Measurements from ENCODE around the gene HS2ST1. TPM values are rescaled to one million over a fixed set of nuclear protein-coding genes. Genes with fewer than 3 reads are reported as not detected.
"Not testable (repeated sequence)": the region's sequence is repeated elsewhere in the genome, so short reads cannot be mapped to it uniquely, and the experiment has no call there.

HS2ST1 gene
- total RNA-seq, 1 experiment from 2014 or later: 18.3 TPM

DNA sequence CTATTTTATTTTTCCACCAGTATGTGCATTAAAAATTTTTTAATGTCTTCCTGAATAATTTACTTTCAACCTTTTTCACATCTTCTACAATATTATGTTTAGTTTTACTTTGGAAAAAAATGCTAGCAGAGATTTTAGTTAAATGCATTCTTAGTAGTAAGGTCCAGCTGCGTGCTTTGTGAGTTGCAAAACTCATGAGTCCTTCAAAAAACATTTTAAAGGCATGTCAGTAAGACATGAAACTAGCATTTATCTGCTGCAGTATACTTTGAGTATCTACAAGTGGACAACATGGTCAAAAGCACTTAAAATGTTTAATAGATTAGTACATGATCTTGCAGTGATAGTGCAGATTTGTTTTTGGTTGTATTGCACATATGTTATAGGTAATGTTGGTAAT, 139.0 kb downstream of the HS2ST1 start:
- H3K9me3 ChIP-seq (replicated peaks): no peaks in the 10 kb centered on the region
- no peaks in the 10 kb centered on the region for H3K4me1 ChIP-seq (replicated peaks)
- H3K36me3 ChIP-seq: no peaks in the 10 kb centered on the region
- H3K27ac ChIP-seq: no peak overlapping the region
- H3K27me3 ChIP-seq (replicated peaks): no peaks in the 10 kb centered on the region
- DNase-seq (ENCODE audit: low read depth in 1 of 2, low spot score in 2 of 2): no peak
- H3K4me3 ChIP-seq: no peak overlapping the region

DNA sequence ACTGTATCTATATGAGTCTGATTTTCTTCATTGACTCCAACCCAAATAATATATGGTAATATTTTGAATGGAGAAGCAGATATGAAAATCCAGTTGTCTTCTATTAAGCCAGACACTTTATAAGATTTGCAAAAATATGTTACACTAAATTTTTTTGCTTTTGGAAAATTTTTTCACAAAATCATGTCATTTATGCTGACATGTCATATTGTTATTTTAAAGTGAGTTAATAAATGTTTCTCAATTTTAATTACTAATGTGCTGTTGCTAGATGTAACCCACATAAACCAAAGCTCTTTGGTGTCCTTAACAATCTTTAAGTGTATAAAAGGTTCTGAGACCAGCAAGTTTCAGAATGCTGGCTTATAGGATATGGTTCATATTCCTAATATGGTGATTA, 142.5 kb downstream of the HS2ST1 start:
- DNase-seq (ENCODE audit: low read depth in 1 of 2, low spot score in 2 of 2): no peak
- Histone ChIP-seq H3K27ac (no peak overlapping the region), H3K27me3 (replicated peaks) (no peaks in the 10 kb centered on the region), H3K36me3 (no peaks in the 10 kb centered on the region), H3K4me3 (no peak overlapping the region), H3K9me3 (replicated peaks) (no peaks in the 10 kb centered on the region), H3K4me1 (replicated peaks) (no peaks in the 10 kb centered on the region)

DNA sequence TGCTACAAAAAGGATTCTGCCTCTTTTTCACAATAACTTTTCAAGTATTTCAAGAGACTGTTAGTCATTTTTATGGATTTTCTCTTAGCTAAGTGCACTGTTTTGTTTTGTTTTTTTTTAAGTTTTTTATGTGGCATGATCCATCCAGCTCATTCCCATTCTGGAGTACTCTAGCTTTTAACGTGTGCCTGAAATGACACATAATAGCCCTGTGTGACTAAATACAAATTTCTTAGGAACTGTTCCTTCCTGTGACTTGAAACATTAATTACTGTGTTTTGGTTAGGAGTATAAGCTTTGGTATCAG, 143.9 kb downstream of the HS2ST1 start:
- H3K27ac ChIP-seq: no peak overlapping the region
- no peaks in the 10 kb centered on the region for H3K4me1 ChIP-seq (replicated peaks)
- no peaks in the 10 kb centered on the region for H3K27me3 ChIP-seq (replicated peaks)
- H3K4me3 ChIP-seq: no peak overlapping the region
- H3K9me3 ChIP-seq (replicated peaks): no peaks in the 10 kb centered on the region
- H3K36me3 ChIP-seq: no peaks in the 10 kb centered on the region
- no peak for DNase-seq (ENCODE audit: low read depth in 1 of 2, low spot score in 2 of 2)

DNA sequence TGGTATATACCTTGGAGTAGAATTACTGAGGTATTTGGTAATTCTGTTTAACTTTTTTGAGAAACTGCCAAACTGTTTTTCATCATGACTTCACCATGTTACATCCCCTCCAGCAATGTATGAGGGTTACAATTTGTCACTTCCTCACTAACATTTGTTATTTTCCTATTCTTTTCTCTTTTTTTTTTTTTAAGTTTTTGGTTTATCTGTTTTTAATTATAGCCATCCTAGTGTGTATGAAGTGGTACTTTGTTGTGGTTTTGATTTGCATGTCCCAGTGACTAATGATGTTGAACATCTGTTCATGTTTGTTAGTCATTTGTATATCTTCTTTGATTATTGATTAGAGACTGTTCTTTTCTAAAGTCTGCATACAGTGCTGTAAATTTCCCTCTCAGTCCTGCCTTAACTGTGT, 147.3 kb downstream of the HS2ST1 start:
- Histone ChIP-seq H3K27ac (no peak overlapping the region), H3K27me3 (replicated peaks) (no peaks in the 10 kb centered on the region)

GRCh38 chr1:87062687-87063086, 148.3 kb downstream of the HS2ST1 start:
- no peaks in the 10 kb centered on the region for H3K4me1 ChIP-seq (replicated peaks)
- no peaks in the 10 kb centered on the region for H3K27me3 ChIP-seq (replicated peaks)
- H3K4me3 ChIP-seq: no peak overlapping the region

More for the DNA sequence above, 147.3 kb downstream of the HS2ST1 start:
- H3K4me1 ChIP-seq (replicated peaks): no peaks in the 10 kb centered on the region
- no peaks in the 10 kb centered on the region for H3K36me3 ChIP-seq
- no peak overlapping the region for H3K4me3 ChIP-seq
- DNase-seq (ENCODE audit: low read depth in 1 of 2, low spot score in 2 of 2): no peak
- no peaks in the 10 kb centered on the region for H3K9me3 ChIP-seq (replicated peaks)

GRCh38 chr1:87064309-87064708, 149.9 kb downstream of the HS2ST1 start:
- no peak overlapping the region for H3K27ac ChIP-seq
- no peak overlapping the region for H3K4me3 ChIP-seq
- no peaks in the 10 kb centered on the region for H3K27me3 ChIP-seq (replicated peaks)
- no peaks in the 10 kb centered on the region for H3K36me3 ChIP-seq
- no peaks in the 10 kb centered on the region for H3K4me1 ChIP-seq (replicated peaks)
- H3K9me3 ChIP-seq (replicated peaks): no peaks in the 10 kb centered on the region
- no peak for DNase-seq (ENCODE audit: low read depth in 1 of 2, low spot score in 2 of 2)

More at GRCh38 chr1:87062687-87063086, 148.3 kb downstream of the HS2ST1 start:
- no peak overlapping the region for H3K27ac ChIP-seq
- no peak for DNase-seq (ENCODE audit: low read depth in 1 of 2, low spot score in 2 of 2)
- H3K9me3 ChIP-seq (replicated peaks): no peaks in the 10 kb centered on the region
- no peaks in the 10 kb centered on the region for H3K36me3 ChIP-seq

DNA sequence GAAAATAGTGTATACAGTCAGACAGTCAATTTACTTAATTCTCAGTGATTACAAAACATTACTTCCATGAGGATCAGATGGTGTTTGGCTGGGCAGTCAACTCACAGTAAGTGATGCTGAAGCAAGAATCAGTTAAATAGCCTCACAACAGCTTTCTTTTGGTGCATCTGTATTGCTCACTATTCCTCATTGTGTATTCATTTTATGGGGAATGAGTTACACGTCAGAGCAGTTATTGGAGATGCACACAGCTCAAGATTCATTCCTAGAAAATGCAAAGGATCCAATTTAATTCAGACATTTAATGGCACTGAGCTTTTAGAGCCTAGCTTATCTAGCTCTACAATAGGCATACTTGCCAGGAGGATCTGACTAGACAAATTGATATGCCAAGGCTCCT, 150.6 kb downstream of the HS2ST1 start:
- Histone ChIP-seq H3K9me3 (replicated peaks) (no peaks in the 10 kb centered on the region), H3K4me1 (replicated peaks) (no peaks in the 10 kb centered on the region), H3K4me3 (no peak overlapping the region), H3K27me3 (replicated peaks) (no peaks in the 10 kb centered on the region), H3K27ac (no peak overlapping the region), H3K36me3 (no peaks in the 10 kb centered on the region)
- no peak for DNase-seq (ENCODE audit: low read depth in 1 of 2, low spot score in 2 of 2)

DNA sequence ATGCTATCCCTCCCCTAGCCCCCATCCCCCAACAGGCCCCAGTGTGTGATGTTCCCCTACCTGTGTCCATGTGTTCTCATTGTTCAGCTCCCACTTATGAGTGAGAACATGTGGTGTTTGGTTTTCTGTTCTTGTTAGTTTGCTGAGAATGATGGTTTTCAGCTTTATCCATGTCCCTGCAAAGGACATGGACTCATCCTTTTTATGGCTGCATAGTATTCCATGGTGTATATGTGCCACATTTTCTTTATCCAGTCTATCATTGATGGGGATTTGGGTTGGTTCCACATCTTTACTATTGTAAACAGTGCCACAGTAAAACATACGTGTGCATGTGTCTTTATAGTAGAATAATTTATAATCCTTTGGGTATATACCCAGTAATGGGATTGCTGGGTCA, 152.3 kb downstream of the HS2ST1 start:
- H3K4me3 ChIP-seq; H3K9me3 ChIP-seq (replicated peaks); DNase-seq (ENCODE audit: low read depth in 1 of 2, low spot score in 2 of 2); H3K36me3 ChIP-seq; H3K27me3 ChIP-seq (replicated peaks); H3K4me1 ChIP-seq (replicated peaks); H3K27ac ChIP-seq: not testable (repeated sequence)

DNA sequence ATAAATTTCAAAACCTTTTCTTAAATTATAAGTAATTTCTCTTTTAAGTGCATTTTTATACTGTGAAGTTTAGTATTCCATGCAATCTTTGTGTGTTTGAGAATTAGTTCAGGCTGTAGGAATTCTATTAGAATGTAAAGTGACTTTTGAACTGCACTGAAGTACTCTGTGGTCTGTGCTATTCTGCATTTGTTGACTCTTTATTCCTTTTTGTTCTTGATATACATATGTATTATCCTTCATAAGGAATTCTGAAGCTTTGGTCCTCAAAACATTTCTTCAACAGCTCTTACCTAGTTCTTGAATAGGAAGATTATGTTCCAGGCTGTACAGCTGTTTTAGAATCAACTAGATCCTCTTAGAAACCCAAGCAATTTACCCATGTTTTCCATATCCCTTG, 158.0 kb downstream of the HS2ST1 start:
- Histone ChIP-seq H3K4me1 (replicated peaks) (no peaks in the 10 kb centered on the region), H3K27me3 (replicated peaks) (no peaks in the 10 kb centered on the region), H3K27ac (no peak overlapping the region), H3K36me3 (no peaks in the 10 kb centered on the region), H3K9me3 (replicated peaks) (no peaks in the 10 kb centered on the region), H3K4me3 (no peak overlapping the region)
- DNase-seq (ENCODE audit: low read depth in 1 of 2, low spot score in 2 of 2): no peak

DNA sequence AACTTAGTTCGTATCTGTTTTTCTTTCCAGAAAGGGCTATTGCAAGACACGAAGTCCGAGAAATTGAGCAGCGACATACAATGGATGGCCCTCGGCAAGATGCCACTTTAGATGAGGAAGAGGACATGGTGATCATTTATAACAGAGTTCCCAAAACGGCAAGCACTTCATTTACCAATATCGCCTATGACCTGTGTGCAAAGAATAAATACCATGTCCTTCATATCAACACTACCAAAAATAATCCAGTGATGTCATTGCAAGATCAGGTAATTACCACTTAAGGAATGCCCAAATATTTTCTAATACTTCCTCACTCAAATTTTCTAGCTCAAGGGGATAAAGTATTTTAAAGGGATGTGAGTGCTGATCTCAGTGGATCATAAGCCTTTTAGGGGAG, 158.5 kb downstream of the HS2ST1 start:
- Histone ChIP-seq H3K9me3 (replicated peaks) (no peaks in the 10 kb centered on the region), H3K4me1 (replicated peaks) (no peaks in the 10 kb centered on the region), H3K27me3 (replicated peaks) (no peaks in the 10 kb centered on the region), H3K4me3 (no peak overlapping the region), H3K27ac (no peak overlapping the region), H3K36me3 (no peaks in the 10 kb centered on the region)
- no peak for DNase-seq (ENCODE audit: low read depth in 1 of 2, low spot score in 2 of 2)

- no peak overlapping the region for H3K4me3 ChIP-seq
- DNase-seq (ENCODE audit: low read depth in 1 of 2, low spot score in 2 of 2): no peak
- H3K27me3 ChIP-seq (replicated peaks): no peaks in the 10 kb centered on the region
- H3K9me3 ChIP-seq (replicated peaks): no peaks in the 10 kb centered on the region
- no peaks in the 10 kb centered on the region for H3K4me1 ChIP-seq (replicated peaks)
- no peaks in the 10 kb centered on the region for H3K36me3 ChIP-seq
- H3K27ac ChIP-seq: no peak overlapping the region
Observed at GRCh38 chr1:87074001-87074795, 159.8 kb downstream of the HS2ST1 start.

DNA sequence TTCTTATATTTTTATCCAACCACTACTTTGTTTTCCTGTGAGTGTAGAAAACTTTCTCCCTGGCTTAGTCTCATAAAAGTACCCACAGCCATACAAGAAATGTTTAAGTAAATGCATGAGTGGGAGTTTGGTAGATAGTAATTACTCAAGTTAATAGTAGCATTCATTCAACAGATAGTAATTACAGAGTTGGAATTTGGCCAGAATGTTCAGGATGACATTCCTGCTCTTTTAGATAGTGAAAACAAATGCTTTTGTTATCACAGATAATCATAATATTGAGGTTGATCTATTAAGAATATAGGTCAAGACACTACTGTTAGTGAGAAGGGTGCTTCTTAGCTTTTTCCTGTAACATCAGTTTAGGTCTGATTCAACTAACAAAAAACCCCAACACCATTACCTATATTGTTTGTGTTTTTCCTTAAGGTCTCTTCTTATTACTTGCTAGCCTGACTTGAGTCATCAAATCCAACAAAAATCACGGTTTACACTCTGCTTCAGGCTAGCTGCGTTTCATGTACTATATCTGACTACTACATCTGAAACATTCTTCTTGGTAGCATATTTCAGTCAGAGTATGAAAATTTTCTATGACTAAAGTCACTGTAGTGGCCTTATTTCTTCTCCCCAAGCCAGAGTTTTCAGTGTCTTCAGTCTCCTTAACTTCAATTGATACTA, 163.7 kb downstream of the HS2ST1 start:
- no peak for DNase-seq (ENCODE audit: low read depth in 1 of 2, low spot score in 2 of 2)
- Histone ChIP-seq H3K36me3 (no peaks in the 10 kb centered on the region), H3K4me1 (replicated peaks) (no peaks in the 10 kb centered on the region), H3K27me3 (replicated peaks) (no peaks in the 10 kb centered on the region), H3K27ac (no peak overlapping the region), H3K4me3 (no peak overlapping the region), H3K9me3 (replicated peaks) (no peaks in the 10 kb centered on the region)

GRCh38 chr1:87084244-87084836, 169.9 kb downstream of the HS2ST1 start:
- Histone ChIP-seq H3K27ac (no peak overlapping the region), H3K4me1 (replicated peaks) (no peaks in the 10 kb centered on the region), H3K27me3 (replicated peaks) (no peaks in the 10 kb centered on the region), H3K36me3 (no peaks in the 10 kb centered on the region), H3K9me3 (replicated peaks) (no peaks in the 10 kb centered on the region), H3K4me3 (no peak overlapping the region)
- peak in 1 of 2 experiments; percentile 14 for DNase-seq (ENCODE audit: low read depth in 1 of 2, low spot score in 2 of 2)

GRCh38 chr1:87086120-87086519, 171.7 kb downstream of the HS2ST1 start:
- Histone ChIP-seq H3K4me3 (no peak overlapping the region), H3K4me1 (replicated peaks) (no peaks in the 10 kb centered on the region), H3K9me3 (replicated peaks) (no peaks in the 10 kb centered on the region), H3K27ac (no peak overlapping the region), H3K27me3 (replicated peaks) (no peaks in the 10 kb centered on the region), H3K36me3 (no peaks in the 10 kb centered on the region)
- no peak for DNase-seq (ENCODE audit: low read depth in 1 of 2, low spot score in 2 of 2)

Data from SJSA1 (cell line).